IMR-90 (cell line): ENCODE data around the gene CBX3.

ENCODE experiments used
- CTCF ChIP-seq: conservative IDR thresholded peaks from 2 replicates; pipeline ENCODE4 v1.5.1; 2012; ENCODE audit warnings: mild to moderate bottlenecking, low read depth, low read length, improper control_type of control experiment
- MAZ ChIP-seq: IDR thresholded peaks from 2 replicates; pipeline ENCODE4 v1.6.1; 2012; ENCODE audit warnings: low read depth, mild to moderate bottlenecking, low read length, improper control_type of control experiment, moderate library complexity, borderline replicate concordance
- MXI1 ChIP-seq: IDR thresholded peaks from 2 replicates; pipeline ENCODE4 v1.6.1; 2012; ENCODE audit warnings: low read depth, mild to moderate bottlenecking, low read length, moderate library complexity, borderline replicate concordance
- POLR2A ChIP-seq: IDR thresholded peaks from 2 replicates; pipeline ENCODE4 v1.6.1; 2012; ENCODE audit warnings: mild to moderate bottlenecking, low read depth, low read length
- RAD21 ChIP-seq: IDR thresholded peaks from 2 replicates; pipeline ENCODE4 v1.6.1; 2012; ENCODE audit warnings: low read length, improper control_type of control experiment
- RFX5 ChIP-seq: IDR thresholded peaks from 2 replicates; pipeline ENCODE4 v1.8.0; 2012; ENCODE audit warnings: low read depth, mild to moderate bottlenecking, low read length, moderate library complexity

- TF ChIP-seq POLR2A (no peak), CTCF (no peak), MXI1 (no peak), RAD21 (no peak), RFX5 (no peak), MAZ (no peak)
Observed at GRCh38 chr7:26180792-26181198, 20.8 kb upstream of the CBX3 start.
